Activated T-cell treated with anti-CD3 and anti-CD28 coated beads, Interleukin-2, amount 50 U/mL, for 1 hour (primary cell): ENCODE measurements around the gene ZNF580.

Experiments
- DNase-seq: peaks from one replicate; pipeline ENCODE4 v3.0.0-alpha.2; 2020

ZNF580 gene

DNA sequence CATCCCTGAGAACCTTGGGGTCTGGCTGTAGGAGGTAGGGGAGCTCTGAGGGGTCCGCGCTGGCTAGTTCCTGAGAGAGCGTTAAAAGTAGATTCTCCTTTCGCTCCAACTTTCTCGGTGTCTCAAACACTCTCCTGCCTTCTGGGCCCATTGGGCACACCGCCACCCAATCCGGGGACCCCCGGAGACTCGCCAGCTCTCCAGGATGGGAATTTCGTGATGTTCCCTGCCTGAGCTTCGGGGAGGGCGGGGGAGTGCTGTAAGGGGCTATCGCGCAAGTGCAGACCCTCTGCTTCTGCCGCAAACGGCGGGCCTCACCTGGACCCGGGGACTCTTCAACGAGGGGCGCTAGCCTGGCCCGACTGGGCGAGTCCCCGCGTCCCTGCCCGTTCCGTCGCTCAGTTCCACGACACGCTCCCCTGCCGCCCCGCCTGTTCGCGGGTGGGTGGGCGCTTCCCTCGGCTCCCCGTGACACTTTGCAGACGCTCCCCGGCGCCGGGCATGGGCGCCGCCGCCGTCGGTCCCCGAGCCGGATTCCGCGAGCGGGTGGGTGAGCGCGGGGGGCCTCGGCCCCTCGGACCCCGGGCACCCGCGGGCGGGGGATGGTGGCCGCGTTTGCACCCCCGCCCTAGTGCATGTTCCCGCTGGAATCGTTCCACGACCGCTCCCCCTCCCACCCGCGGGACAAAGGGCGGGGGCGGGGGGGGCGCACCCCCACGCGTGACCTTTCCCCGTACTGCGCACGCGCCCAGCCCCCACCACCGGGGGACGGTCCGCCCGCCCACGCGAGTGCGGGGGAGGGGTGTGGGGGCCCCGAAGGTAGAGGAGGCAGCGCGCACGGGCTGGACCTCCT, 7.2 kb downstream of the ZNF580 start, which contains the start of gene CCDC106:
TSS of gene CCDC106 (plus strand) at position 481 of the 853 bp plus-strand sequence. CDS start 835 bp downstream, outside the sequence.
- peak; percentile 72 for DNase-seq

DNA sequence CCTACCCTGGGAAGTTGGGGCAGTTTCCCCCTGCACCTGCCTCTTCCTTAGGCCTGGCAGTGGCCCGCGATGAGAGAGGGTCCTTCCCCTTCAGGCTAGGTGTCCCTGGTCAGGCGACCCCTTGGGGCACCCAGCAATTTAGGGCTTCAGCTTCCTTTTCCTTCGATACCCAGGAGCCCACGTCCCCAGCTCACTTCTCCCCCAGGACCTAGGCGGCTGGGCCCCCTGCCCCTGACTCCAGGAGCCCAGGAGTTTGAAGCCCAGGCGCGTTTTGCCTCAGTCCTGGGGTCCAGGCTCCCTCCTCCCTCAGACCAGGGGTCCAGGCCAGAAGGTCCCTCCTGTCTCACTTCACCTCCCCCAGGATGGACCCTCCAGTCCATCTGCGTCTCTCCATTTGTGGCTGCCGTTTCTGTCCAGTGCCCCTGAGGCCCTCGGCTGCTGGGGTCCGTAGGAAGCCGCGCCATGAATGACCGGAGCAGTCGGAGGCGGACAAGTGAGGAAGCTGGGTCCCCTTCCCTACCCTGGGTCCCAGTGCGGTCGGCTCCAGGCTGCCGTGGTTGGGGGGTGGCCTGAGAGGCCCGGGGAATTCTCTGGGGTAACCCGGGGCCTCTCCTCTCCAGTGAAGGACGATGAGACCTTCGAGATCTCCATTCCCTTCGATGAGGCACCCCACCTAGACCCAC, 7.9 kb downstream of the ZNF580 start:
- DNase-seq = no peak

DNA sequence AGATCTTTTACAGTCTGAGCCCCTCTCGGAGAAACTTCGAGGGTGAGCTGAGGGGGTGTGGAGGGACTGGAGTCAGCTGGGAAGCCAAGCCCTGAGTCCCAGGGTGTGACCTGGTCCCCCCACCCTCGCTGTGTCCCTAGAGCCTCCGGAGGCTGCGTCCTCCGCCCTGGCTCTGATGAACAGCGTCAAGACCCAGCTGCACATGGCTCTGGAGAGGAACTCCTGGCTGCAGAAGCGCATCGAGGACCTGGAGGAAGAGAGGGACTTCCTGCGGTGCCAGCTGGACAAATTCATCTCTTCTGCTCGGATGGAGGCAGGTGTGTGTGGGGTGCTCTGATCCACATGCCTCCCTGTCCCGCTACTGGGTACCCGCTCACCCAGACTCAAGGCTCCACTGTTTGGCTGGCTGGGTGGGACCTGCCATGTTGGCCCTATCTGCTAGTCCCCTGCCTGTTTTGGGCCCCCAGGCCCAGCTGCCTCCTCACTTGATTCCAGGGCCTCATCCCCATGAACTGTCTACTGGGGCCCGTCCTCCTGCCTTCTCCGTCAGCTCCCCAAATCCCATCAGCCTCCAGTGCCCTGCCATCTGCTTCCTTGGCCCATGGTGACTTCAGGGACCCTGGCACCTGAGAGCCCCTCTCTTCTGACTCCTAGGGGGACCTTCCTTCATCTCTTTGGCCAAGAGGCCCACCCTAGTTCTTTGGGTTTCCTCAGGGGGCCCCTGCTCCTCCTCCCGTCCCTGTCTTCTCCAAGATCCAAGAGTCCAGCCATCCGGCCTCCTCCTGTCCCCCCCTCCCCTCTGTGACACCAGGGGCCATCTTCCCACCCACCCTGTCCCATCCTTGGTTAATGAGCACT, 8.7 kb downstream of the ZNF580 start:
- DNase-seq = no peak

DNA sequence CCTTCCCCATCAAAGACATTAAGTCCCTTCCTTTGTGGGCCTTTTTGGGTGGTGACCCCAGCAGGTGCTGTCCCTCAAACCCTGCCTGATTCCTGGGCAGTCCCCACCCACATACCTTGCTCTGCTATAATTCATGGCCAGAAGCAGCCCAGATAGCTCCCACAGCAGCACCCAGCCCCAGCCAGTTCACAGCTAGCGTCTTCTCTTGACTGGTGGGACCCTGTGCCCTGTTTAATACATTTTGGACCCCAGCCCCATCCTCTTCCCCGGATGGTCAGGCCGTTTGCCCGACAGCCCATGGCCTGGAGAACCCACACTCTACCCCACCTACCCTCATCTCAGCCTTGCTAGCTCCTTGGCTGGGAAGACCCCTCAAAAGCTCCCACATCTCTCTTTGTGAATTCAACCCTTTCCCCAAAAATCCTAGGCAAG, 9.3 kb downstream of the ZNF580 start:
- no peak for DNase-seq

DNA sequence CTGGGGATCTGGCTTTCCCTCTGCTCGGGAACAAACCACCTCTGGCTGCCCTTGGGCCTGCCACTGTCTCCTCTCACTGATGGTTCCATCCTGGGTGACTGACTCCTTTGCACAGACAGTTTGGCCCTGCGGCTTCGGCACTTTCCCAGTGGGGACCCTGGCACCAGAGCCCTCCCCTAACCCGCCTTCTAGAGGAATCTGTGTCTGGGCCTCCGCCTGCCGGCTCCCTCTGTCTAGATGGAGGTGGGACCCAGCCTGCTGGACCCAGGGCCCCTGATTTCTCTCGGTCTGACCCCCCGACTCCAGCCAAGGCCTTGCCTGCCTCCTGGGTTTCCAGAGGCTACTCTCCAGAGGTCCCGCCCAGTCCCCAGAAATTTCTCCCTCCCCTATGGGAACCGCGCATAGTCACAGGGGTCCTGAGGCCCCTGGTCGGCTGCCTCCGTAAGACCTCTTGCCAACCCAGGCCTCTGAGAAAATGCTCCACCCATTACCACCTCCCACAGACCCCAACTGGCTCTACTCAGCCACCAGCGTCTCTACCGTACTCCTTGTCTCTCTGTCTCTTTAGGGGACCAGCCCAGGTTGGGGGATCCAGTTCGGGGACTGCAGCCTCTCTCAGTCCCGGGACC, 9.9 kb downstream of the ZNF580 start:
- DNase-seq = no peak

DNA sequence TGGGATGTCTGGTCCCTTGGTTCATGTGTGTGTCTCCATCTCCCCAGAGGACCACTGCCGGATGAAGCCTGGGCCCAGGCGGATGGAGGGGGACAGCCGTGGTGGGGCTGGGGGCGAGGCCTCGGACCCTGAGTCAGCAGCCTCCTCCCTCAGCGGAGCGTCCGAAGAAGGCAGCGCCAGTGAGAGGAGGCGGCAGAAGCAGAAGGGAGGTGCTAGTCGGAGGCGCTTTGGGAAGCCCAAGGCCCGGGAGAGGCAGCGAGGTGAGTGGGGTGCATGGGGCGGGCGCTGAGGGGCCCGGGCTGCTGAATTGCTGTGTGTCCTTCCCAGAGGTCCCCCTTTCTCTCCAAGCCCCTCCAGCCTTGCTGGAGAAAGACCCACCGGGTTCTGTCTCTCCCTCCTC, 10.4 kb downstream of the ZNF580 start:
- no peak for DNase-seq

DNA sequence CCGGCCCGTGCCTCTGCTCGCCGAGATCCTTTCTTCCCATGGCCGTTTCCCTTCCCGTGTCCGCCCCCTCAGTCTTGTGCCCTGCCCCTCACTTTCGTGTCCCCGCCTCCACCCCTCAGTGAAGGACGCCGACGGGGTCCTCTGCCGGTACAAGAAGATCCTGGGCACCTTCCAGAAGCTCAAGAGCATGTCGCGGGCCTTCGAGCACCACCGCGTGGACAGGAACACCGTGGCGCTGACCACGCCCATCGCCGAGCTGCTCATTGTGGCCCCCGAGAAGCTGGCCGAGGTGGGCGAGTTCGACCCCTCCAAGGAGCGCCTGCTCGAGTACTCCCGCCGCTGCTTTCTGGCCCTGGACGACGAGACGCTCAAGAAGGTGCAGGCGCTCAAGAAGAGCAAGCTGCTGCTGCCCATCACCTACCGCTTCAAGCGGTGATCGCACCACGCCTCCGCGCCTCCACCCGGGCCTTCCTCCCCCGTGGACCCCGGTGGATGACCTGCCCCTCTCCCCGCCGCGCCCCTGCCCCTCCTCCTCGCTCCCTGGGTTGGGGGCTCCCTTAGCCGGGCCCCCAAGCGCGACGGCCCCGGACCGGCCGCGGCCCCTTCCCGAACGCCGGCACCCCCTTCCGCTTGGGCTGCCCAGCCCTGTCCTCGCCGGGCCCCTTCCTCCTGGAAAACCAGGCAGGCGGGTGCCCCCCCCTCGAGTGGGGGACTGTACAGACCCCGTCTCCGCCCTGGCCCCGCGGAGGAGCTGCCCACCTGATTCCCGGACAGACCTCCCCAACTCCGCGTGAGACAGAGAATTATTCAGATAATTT, 11.7 kb downstream of the ZNF580 start:
- no peak for DNase-seq

DNA sequence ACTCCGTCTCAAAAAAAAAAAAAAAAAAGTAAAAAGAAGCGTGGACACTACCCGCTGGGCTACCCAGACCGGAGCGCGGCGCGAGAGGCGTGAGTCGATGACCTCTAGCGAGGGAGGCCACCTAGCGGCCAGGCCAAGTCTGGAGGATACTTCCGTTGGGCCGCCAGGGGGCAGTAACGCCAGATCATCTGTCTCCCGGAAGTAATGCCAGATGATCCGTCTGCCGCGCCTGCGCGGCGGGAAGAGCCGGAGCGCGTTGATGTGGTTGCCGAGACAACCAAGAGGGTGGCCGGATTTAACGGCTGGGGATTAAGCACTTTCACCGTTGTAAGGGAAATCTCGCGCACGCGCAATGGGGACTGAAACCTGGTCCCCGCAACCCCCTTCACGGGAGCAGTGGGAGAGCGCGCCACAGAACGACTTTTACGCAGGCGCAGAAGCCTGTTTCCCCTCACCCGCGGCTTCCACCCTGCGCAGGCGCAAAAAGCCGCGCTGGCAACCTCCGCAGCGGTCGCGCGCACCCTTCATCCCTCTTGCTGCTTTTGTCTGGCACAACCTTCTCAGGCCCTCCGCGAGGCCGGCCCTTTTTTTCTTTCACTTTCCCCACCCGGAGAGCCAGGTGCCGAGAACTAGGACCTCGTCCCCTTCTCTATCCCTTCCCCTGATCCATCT, 13.0 kb downstream of the ZNF580 start:
- peak; percentile 98 for DNase-seq

DNA sequence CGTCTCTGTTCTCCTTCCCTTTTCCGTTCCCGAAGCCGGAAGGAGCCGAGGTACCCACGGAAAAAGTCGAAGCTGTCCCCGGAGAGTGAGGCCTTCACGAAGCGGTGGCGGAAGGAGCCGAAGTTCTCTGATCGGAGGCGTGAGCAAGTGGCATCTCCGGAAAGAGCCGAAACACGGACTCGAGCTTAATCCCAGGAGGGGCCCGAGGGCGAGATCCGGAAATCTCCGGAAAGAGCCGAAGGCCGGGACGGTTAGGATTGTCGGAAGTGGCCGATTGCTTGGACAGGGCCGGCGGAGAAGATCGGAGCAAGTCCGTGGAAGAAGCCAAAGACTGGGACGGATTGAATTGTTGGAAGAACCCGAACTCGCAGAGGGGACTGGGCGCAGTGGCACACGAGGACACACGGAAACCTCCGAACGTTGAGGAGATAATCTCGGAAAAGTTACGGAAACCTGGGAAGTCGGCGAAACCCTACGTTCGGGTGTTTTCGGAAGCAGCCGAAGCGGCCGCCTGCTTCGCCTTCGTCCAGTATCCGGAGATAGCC, 13.6 kb downstream of the ZNF580 start:
- DNase-seq = peak; percentile 97

DNA sequence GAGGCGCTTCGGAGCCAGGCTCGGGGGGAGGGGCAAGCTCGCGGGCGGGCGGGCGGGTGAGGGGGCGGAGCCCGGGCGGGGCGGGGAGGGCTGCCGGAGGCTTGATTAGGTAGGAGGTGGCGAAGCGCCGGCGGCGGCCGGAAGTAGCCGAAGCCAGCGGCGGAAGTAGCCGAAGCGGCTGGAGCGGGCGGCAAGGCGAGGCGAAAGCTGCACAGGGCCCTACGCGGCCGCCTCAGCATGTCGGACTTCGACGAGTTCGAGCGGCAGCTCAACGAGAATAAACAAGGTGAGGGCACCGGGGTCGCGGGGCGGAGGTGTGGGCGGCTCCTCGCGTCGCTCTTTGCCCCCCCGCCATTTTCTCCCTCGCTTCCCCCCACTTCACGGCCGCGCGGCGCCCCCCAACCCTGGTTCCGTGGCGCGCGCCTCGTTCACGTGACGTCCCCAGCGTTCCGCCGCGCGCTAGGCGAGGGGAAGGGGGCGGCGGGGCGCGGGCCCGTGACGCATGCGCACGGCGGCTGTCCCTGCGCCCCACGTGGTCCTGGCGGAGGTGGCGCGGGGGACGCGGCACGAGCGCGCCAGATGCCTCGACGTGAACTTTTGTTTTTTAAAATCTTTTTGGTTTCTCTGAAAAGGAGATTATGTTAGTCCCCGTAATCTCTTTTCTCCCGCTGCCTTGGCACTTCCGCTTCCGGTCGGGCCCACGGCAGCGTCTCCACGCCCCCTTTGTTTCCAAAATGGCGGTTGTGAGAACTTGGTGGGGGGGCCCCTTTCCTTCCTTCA, 14.3 kb downstream of the ZNF580 start, which contains the start of gene U2AF2:
TSS of gene U2AF2 (plus strand) at position 168 of the 780 bp plus-strand sequence. CDS start at position 238, 70 bp downstream.
- DNase-seq = peak; percentile 98

DNA sequence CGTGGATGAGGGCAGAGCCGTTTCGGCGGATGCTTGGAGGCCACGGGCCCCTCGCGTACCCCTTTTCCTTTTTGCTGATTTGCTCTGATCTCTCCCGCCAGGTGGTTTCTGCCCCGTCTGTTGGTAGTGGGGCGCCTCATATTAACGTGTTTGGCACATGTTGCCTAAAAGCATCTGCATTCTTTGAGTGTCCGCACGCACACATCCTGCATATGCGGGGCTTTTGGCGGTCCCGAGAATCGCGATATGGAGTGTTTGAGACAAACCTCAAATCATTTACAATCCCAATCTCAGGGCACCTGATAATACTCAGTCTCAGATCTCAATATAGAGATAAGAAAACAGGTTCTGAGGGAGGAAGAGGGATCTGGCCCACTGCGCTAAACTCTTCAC, 14.8 kb downstream of the ZNF580 start:
- DNase-seq = no peak

DNA sequence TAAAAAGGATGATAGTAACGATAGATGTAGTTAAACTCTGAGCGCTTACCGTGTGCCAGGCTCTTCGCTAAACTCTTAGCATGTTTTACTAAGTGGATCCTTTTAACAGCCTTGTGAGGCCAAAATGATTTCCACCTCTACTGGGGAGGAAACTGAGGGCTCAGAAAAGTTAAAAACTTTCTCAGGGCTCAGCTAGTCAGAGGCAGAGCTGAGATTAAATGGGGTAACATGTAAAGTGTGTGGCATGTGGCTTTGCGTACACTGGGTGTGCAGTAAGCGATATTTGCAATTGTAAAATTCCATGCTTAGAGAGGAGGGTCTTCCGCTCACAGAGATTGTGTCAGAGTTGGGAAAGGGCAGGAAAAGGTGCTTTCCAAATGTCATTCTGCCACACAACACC, 15.8 kb downstream of the ZNF580 start:
- no peak for DNase-seq

DNA sequence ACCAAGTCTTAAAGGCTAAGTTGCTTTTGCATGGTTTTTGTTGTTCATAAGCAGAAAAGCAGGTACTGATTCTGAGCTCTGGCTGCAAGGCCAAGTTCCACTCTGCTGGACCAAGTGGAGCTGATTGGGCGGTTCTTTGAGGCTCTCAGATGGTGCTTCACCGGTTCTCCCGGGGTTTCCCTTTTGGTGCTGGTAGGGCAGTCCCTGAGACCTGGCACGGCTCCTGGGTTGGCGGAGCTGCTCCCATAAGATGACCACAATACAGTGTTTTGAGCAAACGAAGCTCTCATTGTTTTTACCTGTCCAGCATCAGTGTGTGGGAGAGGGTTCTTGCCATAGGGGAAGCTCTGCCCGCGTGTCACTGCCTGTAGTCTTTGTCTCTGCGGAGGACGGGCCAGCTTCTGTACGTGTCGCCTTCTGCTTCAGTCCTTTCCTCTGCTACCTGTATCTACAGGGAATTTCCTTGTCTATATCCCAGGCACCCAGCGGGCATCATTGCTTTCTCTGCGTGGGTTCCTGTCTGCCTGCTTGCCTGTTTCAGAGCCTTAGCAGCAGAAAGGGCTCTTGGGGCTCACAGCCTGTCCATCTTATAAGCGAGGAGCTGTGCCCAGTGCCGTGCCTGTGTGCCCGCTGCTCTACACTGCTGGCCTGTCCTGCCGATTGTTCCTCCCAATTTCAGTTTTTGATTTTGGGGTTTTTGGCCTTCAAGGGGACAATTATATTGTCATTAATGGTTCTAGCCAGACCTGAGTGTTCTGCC, 16.4 kb downstream of the ZNF580 start:
- no peak for DNase-seq

DNA sequence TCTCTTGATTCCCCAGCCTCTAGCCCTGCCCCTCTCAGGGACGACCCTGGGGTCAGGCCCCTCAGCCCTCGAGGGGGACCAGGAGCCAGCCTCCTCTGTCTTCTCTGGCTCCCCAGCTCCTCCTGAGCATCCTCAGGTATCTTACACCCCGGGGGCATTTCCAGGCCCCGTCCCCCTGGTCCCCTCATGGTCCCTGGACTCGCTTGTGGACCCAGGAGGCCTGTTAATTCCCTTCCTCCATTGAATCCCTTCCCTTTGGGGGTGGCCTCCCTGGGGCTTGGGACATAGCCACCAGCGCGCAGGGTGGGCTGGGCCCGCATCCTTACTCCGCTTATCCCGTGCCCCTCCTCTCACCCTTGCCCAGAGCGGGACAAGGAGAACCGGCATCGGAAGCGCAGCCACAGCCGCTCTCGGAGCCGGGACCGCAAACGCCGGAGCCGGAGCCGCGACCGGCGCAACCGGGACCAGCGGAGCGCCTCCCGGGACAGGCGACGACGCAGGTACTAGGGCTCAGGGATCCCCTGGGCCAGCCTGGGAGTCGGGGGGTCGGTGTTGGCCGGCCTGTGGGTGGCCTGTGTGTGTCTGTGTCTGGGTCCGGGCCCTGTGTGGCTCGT, 18.2 kb downstream of the ZNF580 start:
- no peak for DNase-seq

DNA sequence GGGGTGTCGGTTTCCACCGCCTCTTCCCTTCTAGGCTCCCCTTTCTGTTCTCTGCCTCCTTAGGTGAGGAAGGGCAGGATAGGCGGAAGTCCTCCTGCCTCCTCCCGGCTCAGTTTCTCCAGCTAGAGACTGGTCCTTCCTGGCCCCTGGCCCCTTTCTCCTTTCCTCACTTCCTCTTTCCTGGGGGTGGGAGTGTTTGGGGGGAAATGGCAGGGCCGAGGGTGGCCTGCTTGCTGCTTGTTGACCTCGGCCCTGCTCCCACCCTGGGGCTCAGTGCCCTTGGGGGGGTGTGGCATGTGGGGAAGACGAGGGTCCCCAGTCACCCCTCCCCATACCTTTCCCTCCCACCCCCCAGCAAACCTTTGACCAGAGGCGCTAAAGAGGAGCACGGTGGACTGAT, 19.0 kb downstream of the ZNF580 start:
- DNase-seq = no peak

DNA sequence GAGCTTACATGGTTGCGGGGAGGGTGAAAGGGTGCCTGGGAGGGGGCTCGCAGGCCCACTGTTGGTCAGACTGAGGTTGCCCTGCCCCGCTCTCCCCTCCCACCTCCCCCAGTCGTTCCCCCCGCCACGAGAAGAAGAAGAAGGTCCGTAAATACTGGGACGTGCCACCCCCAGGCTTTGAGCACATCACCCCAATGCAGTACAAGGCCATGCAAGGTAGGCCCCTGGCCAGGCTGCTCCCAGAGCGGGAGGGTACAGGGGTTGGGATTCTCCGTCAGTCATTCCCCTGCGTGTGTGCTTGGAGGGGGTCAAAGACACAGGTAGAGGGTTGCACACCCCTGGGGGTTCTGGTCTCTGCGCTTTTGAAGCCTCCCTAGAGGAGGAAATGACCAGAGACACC, 19.6 kb downstream of the ZNF580 start:
- DNase-seq = no peak

DNA sequence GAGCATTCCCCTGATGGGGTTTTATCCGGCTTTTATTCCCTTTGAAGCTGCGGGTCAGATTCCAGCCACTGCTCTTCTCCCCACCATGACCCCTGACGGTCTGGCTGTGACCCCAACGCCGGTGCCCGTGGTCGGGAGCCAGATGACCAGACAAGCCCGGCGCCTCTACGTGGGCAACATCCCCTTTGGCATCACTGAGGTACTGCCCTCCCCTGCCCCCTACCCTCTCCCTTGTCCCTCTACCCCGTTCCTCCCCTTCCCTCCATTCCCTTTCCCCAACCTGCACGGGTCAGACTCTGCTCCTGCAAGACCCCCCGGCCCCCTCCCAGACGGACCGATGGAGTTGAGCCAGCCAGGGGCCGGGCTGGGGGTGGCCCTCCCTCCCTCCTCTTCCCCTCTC, 20.2 kb downstream of the ZNF580 start:
- no peak for DNase-seq

DNA sequence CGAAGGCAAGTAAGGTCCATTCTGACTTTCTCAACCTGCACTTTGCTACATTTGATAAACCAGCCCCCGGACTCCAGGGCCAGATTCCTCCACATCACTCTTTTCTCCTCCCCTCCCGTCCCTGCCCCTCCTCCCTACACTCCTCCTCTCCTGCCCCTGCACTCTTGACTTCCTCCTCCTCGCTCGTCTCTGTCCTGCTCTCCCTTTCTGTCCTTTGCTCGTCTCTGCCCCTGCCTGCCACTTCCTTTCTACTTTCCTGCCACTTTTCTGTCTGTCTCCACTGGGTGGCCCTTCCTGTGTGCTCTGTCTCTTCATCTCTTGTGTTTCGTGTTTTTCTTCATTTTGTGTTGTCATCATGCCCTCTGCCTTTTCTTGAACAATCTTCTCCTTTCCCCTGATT, 21.0 kb downstream of the ZNF580 start:
- no peak for DNase-seq
